Natural killer cell (primary cell): ENCODE results near the gene CRIP1. TPM values are rescaled to one million over a fixed set of nuclear protein-coding genes. Genes with fewer than 3 reads are reported as not detected.

Experiments used
- ATAC-seq, 3 donors: fragments of 150-1000 bp in 2 of 3; fragments of 200-7000 bp in 1 of 3; cut with Tn5 transposase; 1 replicate in 1 of 3; 2 replicates in 2 of 3; pipeline ENCODE4 v1.10.0; 2021; ENCODE audit warnings: mild to moderate bottlenecking in 2 of 3, moderate library complexity in 2 of 3
- DNase-seq, 2 donors: peaks; one replicate each; pipeline versions ENCODE4 v3.0.0 to v3.0.0-alpha.2; 2013 to 2021; ENCODE audit warnings: mixed read lengths in 1 of 2
- H3K27ac ChIP-seq: one replicate; pipeline ENCODE4 v1.5.1; 2013; ENCODE audit warnings: mild to moderate bottlenecking, low read length
- H3K27me3 ChIP-seq: one replicate; pipeline ENCODE4 v1.6.1; 2013; ENCODE audit warnings: low read length; ENCODE audit not compliant: control insufficient read depth, insufficient read depth
- H3K36me3 ChIP-seq: one replicate; pipeline ENCODE4 v1.6.1; 2013; ENCODE audit warnings: low read length; ENCODE audit not compliant: control insufficient read depth, insufficient read depth
- H3K4me1 ChIP-seq: one replicate; pipeline ENCODE4 v1.6.1; 2013; ENCODE audit warnings: low read length; ENCODE audit not compliant: control insufficient read depth, insufficient read depth
- H3K4me3 ChIP-seq: one replicate; pipeline ENCODE4 v1.5.1; 2013; ENCODE audit warnings: low read length
- H3K9me3 ChIP-seq: one replicate; pipeline ENCODE4 v1.6.1; 2013; ENCODE audit warnings: low read length; ENCODE audit not compliant: control insufficient read depth, insufficient read depth
- H3K27ac Mint-ChIP-seq, 2 donors: one replicate each; pipeline ENCODE4 v1.8.0; 2022; ENCODE audit warnings: mild to moderate bottlenecking in 2 of 2, mixed read lengths in 2 of 2, moderate library complexity in 1 of 2
- H3K27me3 Mint-ChIP-seq, 2 donors: one replicate each; pipeline ENCODE4 v1.8.0; 2022; ENCODE audit warnings: low read depth in 2 of 2, mixed read lengths in 2 of 2
- H3K36me3 Mint-ChIP-seq: one replicate; pipeline ENCODE4 v1.8.0; 2022; ENCODE audit warnings: mixed read lengths
- H3K4me1 Mint-ChIP-seq, 2 donors: one replicate each; pipeline ENCODE4 v1.8.0; 2022; ENCODE audit warnings: mixed read lengths in 2 of 2
- H3K4me3 Mint-ChIP-seq: one replicate; pipeline ENCODE4 v1.8.0; 2022; ENCODE audit warnings: mild to moderate bottlenecking, moderate library complexity, mixed read lengths
- H3K9me3 Mint-ChIP-seq, 2 donors: one replicate each; pipeline ENCODE4 v1.8.0; 2022; ENCODE audit warnings: mixed read lengths in 2 of 2
- WGBS: methylation state at CpG from one replicate; pipeline ENCODE4 v1.1.7; 2013; ENCODE audit warnings: missing lambda C conversion rate; ENCODE audit not compliant: insufficient coverage; 5-methylcytosine and 5-hydroxymethylcytosine counted together
- intact Hi-C: fragments of 100-400 bp; cut with micrococcal nuclease; formaldehyde crosslinking; loops from one replicate; pipeline ENCODE4 v1.14.2; 2022
- total RNA-seq, 4 donors: library from RNA; stranded (reverse); fragments of 120-200 nt in 1 of 4; gene quantifications; one replicate each; pipeline versions ENCODE4 v1.2.3 to v1.2.4, GENCODE V29; 2013 to 2022
- TF ChIP-seq, protein P1 (sequence below): fragments of 200-600 bp; IDR thresholded peaks from one replicate; pipeline ENCODE4 v1.8.0; 2022; ENCODE audit warnings: antibody characterized with exemption

The CRIP1 gene, protein sequence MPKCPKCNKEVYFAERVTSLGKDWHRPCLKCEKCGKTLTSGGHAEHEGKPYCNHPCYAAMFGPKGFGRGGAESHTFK
- 100 to 1,000 TPM; 276 to 334 (median 290) TPM for total RNA-seq
- 243 TPM for total RNA-seq (2013)

DNA sequence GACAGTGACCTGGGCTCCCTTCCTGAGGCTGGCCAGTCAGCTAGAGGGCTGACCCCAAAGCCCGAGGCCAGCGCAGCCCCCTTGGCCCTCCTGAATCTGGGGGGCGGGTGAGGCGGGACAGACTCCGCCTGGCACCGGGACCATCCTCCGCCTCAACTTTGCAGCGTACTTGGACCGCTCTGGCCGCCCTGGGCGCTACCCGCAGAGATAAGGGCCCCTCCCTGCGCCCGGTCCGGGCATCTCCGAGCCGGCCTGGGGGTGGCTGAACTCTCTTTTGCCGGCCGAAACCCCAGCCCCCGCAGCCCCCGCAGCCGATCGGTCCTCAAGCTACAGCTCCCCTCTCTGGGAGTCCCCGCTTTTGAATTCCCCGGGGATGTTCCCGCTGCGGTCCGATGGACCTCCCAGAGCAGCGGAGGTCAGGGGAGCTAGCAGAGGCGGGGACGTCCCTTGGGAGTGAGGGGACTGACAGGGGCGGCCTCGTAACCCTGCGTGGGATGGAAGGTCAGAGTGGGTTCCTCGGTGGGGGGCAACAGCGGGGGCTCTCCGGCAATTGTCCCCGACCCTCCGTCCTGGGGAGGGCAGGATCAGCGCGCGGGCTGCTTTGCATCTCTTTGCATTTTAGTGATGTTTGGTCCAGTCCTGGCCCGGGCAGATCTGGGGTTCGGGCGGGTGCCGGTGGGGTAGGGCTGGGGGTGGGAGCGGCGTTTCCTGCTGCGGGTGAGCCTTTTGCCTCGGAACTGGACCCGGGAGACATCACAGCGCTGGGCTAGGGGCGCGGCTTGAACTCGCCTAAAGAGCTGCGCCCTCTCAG lies at the start of gene CRIP1:
TSS of gene CRIP1 (plus strand) at position 724 of the 811 bp plus-strand sequence. CDS start 374 bp downstream, outside the sequence.
- no peak for ATAC-seq
- H3K27me3 Mint-ChIP-seq = no peaks in the 10 kb centered on the region
- intact Hi-C loops = no loop called here
- H3K4me1 Mint-ChIP-seq = peaks cover 25 to 77% of the 10 kb centered on the region in 2 donors
- H3K36me3 Mint-ChIP-seq = no peaks in the 10 kb centered on the region
- 11% methylated on average over 56 of the region's 56 CpGs for WGBS
- H3K9me3 Mint-ChIP-seq = no peaks in the 10 kb centered on the region
- peak in 1 of 2 donors; percentile 61 for DNase-seq
- H3K4me3 Mint-ChIP-seq = peak within 1 kb of the TSS; percentile 91
- H3K27ac Mint-ChIP-seq = peak within 1 kb of the TSS; percentile 94 to 100
- peak within 1 kb of the TSS; percentile 98 for H3K27ac ChIP-seq
- no peaks in the 10 kb centered on the region for H3K27me3 ChIP-seq
- H3K9me3 ChIP-seq = no peaks in the 10 kb centered on the region
- peak within 1 kb of the TSS; percentile 92 for H3K4me3 ChIP-seq
- H3K4me1 ChIP-seq = peaks cover 84% of the 10 kb centered on the region
- TF ChIP-seq, protein P1, sequence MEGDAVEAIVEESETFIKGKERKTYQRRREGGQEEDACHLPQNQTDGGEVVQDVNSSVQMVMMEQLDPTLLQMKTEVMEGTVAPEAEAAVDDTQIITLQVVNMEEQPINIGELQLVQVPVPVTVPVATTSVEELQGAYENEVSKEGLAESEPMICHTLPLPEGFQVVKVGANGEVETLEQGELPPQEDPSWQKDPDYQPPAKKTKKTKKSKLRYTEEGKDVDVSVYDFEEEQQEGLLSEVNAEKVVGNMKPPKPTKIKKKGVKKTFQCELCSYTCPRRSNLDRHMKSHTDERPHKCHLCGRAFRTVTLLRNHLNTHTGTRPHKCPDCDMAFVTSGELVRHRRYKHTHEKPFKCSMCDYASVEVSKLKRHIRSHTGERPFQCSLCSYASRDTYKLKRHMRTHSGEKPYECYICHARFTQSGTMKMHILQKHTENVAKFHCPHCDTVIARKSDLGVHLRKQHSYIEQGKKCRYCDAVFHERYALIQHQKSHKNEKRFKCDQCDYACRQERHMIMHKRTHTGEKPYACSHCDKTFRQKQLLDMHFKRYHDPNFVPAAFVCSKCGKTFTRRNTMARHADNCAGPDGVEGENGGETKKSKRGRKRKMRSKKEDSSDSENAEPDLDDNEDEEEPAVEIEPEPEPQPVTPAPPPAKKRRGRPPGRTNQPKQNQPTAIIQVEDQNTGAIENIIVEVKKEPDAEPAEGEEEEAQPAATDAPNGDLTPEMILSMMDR = no peak
- H3K36me3 ChIP-seq = peaks cover 6% of the 10 kb centered on the region

DNA sequence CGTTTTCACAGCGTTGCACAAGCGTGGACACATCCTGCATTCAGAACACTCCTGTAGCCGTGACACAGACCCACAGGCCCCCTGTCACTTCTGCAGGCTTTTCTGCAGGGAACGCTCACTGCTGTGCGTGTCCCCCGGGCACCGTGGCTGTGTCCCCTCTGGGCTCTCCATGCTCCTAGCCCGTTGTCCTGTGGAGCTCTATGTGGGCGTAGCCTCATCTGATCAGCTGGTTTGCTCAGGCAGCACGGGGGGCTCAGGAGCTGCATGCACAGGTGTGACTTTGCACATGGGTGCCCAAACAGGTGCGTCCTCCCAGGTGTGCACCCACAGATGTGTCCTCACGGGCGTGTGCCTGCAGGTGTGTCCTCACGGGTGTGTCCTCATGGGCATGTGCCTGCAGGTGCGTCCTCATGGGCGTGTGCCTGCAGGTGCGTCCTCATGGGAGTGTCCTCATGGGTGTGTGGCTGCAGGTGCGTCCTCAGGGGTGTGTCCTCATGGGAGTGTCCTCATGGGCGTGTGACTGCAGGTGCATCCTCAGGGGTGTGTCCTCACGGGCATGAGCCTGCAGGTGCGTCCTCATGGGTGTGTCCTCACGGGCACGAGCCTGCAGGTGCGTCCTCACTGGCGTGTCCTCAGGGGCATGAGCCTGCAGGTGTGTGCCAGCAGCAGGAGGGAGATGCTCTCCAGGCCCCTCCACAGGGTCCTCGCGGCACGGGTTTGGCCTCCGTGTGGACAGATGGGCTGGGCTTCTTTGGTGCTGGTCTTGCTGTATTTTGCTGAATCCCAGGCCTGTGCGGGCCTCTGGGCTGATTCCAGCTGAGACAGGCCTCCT lies 49.6 kb upstream of the CRIP1 start:
- Histone ChIP-seq H3K36me3 (peaks cover 7% of the 10 kb centered on the region), H3K4me1 (no peaks in the 10 kb centered on the region), H3K27me3 (no peaks in the 10 kb centered on the region), H3K27ac (no peak overlapping the region), H3K9me3 (no peaks in the 10 kb centered on the region), H3K4me3 (no peak overlapping the region)
- TF ChIP-seq, protein P1 = no peak
- Mint-ChIP-seq H3K27ac (no peak overlapping the region), H3K27me3 (no peaks in the 10 kb centered on the region), H3K4me3 (no peak overlapping the region), H3K36me3 (no peaks in the 10 kb centered on the region), H3K9me3 (no peaks in the 10 kb centered on the region), H3K4me1 (peaks cover 18 to 23% of the 10 kb centered on the region in 2 donors)
- WGBS = 88% methylated on average over 31 of the region's 31 CpGs
- DNase-seq (no peak), ATAC-seq (no peak)
- intact Hi-C loops = no loop called here

DNA sequence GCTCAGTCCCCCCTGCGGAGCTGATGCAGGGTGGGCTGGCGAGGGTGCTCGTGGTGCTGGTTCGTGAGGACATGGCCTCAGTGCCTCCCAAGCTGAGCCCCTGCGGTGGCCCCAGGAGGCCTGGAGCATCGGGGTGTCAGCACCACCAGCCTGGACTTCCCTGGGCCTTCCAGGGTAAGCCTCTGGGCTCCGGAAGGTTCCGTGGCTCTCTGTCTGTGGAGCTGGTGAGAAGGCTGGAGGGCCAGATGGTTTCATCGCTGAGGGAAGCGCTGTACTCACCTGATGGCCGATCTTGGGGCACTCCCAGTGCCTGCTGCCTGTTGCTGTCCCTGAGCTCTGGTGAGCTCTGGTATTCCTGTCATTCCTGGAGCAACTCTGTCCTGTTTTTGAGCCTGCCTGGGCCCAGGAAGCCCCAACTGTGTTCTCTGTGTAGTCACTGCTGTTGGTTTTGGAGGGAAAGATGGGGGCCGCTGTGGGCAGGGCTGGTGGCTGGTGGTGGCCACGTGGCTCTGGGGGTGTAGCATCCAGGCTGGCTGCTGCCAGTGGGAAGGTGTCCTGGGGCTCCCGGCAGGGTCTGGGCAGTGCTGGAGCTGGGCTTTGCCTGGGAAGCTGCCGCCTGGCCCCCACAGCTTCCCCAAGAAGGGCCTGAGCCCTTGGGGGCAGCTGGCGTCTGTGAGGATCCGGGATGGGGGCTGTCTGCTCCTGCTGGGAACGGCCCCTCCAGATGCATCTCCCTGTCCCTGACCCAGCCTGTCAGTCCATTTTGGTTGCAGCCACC lies 48.8 kb upstream of the CRIP1 start:
- ATAC-seq = no peak
- no peak for DNase-seq
- H3K27ac Mint-ChIP-seq = no peak overlapping the region
- H3K27ac ChIP-seq = no peak overlapping the region
- H3K9me3 ChIP-seq = no peaks in the 10 kb centered on the region
- intact Hi-C loops = loop anchor here (1.0 kb wide), 1 partner anchor 27 kb away; no protein-coding TSS in a partner anchor
- H3K4me1 ChIP-seq = no peaks in the 10 kb centered on the region
- no peak overlapping the region for H3K4me3 ChIP-seq
- peaks cover 18 to 23% of the 10 kb centered on the region in 2 donors for H3K4me1 Mint-ChIP-seq
- no peaks in the 10 kb centered on the region for H3K36me3 Mint-ChIP-seq
- H3K4me3 Mint-ChIP-seq = no peak overlapping the region
- 97% methylated on average over 18 of the region's 18 CpGs for WGBS
- H3K27me3 Mint-ChIP-seq = no peaks in the 10 kb centered on the region
- H3K36me3 ChIP-seq = peaks cover 13% of the 10 kb centered on the region
- TF ChIP-seq, protein P1 = no peak
- no peaks in the 10 kb centered on the region for H3K9me3 Mint-ChIP-seq
- H3K27me3 ChIP-seq = no peaks in the 10 kb centered on the region
